HG03342 (cell line): ENCODE measurements around the gene HHLA2.

Experiments
- ATAC-seq: cut with Tn5 transposase; IDR thresholded peaks from one replicate; pipeline ENCODE4 v1.9.1; 2021; ENCODE audit warnings: mild to moderate bottlenecking, moderate library complexity; ENCODE audit not compliant: unreplicated experiment

HHLA2 gene

GRCh38 chr3:108298056-108298455, 1.7 kb downstream of the HHLA2 start:
- ATAC-seq = no peak

GRCh38 chr3:108300103-108300849, 3.9 kb downstream of the HHLA2 start:
- ATAC-seq = no peak

GRCh38 chr3:108301695-108302404, 5.5 kb downstream of the HHLA2 start:
- ATAC-seq = no peak

- ATAC-seq = no peak
Observed at GRCh38 chr3:108302570-108302969, 6.2 kb downstream of the HHLA2 start.

GRCh38 chr3:108305484-108306172, 9.3 kb downstream of the HHLA2 start:
- ATAC-seq = no peak

GRCh38 chr3:108311797-108312196, 15.4 kb downstream of the HHLA2 start:
- ATAC-seq = no peak

- no peak for ATAC-seq
Observed at GRCh38 chr3:108312656-108313055, 16.3 kb downstream of the HHLA2 start.

- ATAC-seq = no peak
Observed at GRCh38 chr3:108315767-108316301, 19.5 kb downstream of the HHLA2 start.

GRCh38 chr3:108319428-108320082, 23.2 kb downstream of the HHLA2 start:
- ATAC-seq = no peak

GRCh38 chr3:108320746-108321350, 24.5 kb downstream of the HHLA2 start:
- no peak for ATAC-seq

GRCh38 chr3:108322352-108322751, 26.0 kb downstream of the HHLA2 start:
- ATAC-seq = no peak

GRCh38 chr3:108324177-108324576, 27.8 kb downstream of the HHLA2 start:
- ATAC-seq = no peak

GRCh38 chr3:108327168-108327567, 30.8 kb downstream of the HHLA2 start:
- ATAC-seq = no peak

- no peak for ATAC-seq
Observed at GRCh38 chr3:108328821-108329486, 32.6 kb downstream of the HHLA2 start.

GRCh38 chr3:108329508-108329907, 33.2 kb downstream of the HHLA2 start:
- no peak for ATAC-seq

GRCh38 chr3:108329947-108330346, 33.6 kb downstream of the HHLA2 start:
- no peak for ATAC-seq

GRCh38 chr3:108331792-108332191, 35.4 kb downstream of the HHLA2 start:
- no peak for ATAC-seq

- no peak for ATAC-seq
Observed at GRCh38 chr3:108333961-108334360, 37.6 kb downstream of the HHLA2 start.

- no peak for ATAC-seq
Observed at GRCh38 chr3:108334701-108335100, 38.4 kb downstream of the HHLA2 start.

- peak; percentile 46 for ATAC-seq
Observed at GRCh38 chr3:108338901-108339545, 42.7 kb downstream of the HHLA2 start.
